SK-N-SH (cell line): Measurements from ENCODE around the gene HESX1.

Experiments used
- EP300 ChIP-seq, 2 experiments: IDR thresholded peaks; 2 replicates each; pipeline versions ENCODE4 v1.4.0 to v1.6.1; 2012; ENCODE audit warnings: borderline replicate concordance in 1 of 2, low read depth in 1 of 2, low read length in 1 of 2
- FOSL2 ChIP-seq: IDR thresholded peaks from 2 replicates; pipeline ENCODE4 v1.4.0; 2012; ENCODE audit warnings: low read depth, mild to moderate bottlenecking, moderate library complexity, borderline replicate concordance
- FOXM1 ChIP-seq: IDR thresholded peaks from 2 replicates; pipeline ENCODE4 v1.4.0; 2012; ENCODE audit warnings: low read depth, mild to moderate bottlenecking
- MAX ChIP-seq: IDR thresholded peaks from 2 replicates; pipeline ENCODE4 v1.4.0; 2012; ENCODE audit warnings: low read depth
- MXI1 ChIP-seq: IDR thresholded peaks from 2 replicates; pipeline ENCODE4 v1.6.1; 2012; ENCODE audit warnings: mild to moderate bottlenecking, low read depth, low read length, improper control_type of control experiment
- POLR2AphosphoS5 ChIP-seq: IDR thresholded peaks from 2 replicates; pipeline ENCODE4 v1.6.1; 2012; ENCODE audit warnings: low read depth, low read length
- RAD21 ChIP-seq: IDR thresholded peaks from 2 replicates; pipeline ENCODE4 v1.6.1; 2012; ENCODE audit warnings: mild to moderate bottlenecking, low read length
- REST ChIP-seq: IDR thresholded peaks from 2 replicates; pipeline ENCODE4 v1.6.1; 2012; ENCODE audit warnings: mild to moderate bottlenecking, low read depth, low read length, moderate library complexity
- SMC3 ChIP-seq: IDR thresholded peaks from 2 replicates; pipeline ENCODE4 v1.6.1; 2012; ENCODE audit warnings: low read depth, low read length, improper control_type of control experiment
- USF1 ChIP-seq: IDR thresholded peaks from 2 replicates; pipeline ENCODE4 v1.4.0; 2012; ENCODE audit warnings: low read depth, borderline replicate concordance
- USF2 ChIP-seq: fragments of 150-350 bp; IDR thresholded peaks from 2 replicates; pipeline ENCODE4 v1.6.1; 2017; ENCODE audit warnings: antibody characterized with exemption, low read length, low read depth, borderline replicate concordance
- YY1 ChIP-seq: IDR thresholded peaks from 2 replicates; pipeline ENCODE4 v1.4.0; 2012; ENCODE audit warnings: low read depth, mild to moderate bottlenecking
- TF ChIP-seq, protein P1 (sequence below): fragments of 200-600 bp; sonication (generic); IDR thresholded peaks from 2 replicates; pipeline ENCODE4 v1.6.1; 2017; ENCODE audit warnings: antibody characterized with exemption, mild to moderate bottlenecking, moderate library complexity
- TF ChIP-seq, protein P2 (sequence below): fragments of 150-350 bp; IDR thresholded peaks from 2 replicates; pipeline ENCODE4 v1.6.1; 2016; ENCODE audit warnings: mild to moderate bottlenecking, low read depth, low read length

DNA sequence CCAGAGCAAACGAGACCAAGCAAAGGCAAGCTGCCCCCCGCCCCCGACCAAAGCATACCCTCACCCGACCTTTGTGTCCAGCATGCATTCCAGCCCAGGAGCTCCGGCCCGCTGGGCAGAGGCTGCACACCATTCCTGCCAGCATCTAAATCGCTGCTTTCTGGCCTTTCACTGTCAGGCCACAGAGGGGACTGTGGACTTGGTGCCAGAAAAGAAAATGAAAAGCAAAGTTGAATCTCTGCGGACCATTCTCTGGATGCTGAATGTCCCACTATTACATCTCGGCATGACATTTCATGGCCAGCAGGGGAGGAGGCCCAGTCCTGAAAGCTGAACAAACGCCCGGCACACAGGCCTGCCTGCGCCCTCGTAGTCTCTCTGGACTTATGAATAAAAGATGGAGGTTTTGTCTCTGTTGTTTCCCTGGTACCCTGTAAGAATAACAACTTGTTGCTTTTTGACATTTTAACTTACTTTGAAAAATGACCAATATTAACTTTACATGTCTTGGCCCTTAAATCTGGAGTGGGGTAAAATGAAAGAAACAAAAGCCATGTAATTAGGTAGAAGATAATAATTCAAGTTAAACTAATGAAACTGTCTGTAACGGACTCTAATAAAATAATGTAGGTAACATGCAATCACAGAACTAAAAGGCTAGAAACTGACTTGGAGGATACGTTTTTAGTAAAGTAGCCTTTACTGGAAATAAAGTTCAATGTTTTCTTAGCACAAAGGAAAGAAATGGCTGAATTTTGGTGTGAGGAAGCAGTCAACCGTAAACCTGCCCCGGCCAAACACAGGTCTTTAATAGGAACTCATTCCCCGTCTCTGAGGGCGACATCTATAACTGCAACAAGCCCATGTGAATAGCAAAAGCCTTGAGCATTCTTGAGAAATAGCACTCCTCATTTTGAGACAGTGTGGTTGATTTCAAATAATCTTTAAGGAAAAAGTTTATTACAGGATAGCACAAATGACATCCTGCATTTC, 47.3 kb downstream of the HESX1 start:
- TF ChIP-seq, protein P1, sequence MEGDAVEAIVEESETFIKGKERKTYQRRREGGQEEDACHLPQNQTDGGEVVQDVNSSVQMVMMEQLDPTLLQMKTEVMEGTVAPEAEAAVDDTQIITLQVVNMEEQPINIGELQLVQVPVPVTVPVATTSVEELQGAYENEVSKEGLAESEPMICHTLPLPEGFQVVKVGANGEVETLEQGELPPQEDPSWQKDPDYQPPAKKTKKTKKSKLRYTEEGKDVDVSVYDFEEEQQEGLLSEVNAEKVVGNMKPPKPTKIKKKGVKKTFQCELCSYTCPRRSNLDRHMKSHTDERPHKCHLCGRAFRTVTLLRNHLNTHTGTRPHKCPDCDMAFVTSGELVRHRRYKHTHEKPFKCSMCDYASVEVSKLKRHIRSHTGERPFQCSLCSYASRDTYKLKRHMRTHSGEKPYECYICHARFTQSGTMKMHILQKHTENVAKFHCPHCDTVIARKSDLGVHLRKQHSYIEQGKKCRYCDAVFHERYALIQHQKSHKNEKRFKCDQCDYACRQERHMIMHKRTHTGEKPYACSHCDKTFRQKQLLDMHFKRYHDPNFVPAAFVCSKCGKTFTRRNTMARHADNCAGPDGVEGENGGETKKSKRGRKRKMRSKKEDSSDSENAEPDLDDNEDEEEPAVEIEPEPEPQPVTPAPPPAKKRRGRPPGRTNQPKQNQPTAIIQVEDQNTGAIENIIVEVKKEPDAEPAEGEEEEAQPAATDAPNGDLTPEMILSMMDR = peak; percentile 27; the same call in 1 of the 2 replicates
- TF ChIP-seq REST = no peak
- TF ChIP-seq POLR2AphosphoS5 = no peak
- TF ChIP-seq FOXM1 = no peak
- no peak for TF ChIP-seq USF2
- no peak for TF ChIP-seq YY1
- TF ChIP-seq FOSL2 = no peak
- TF ChIP-seq MAX = no peak
- TF ChIP-seq, protein P2, sequence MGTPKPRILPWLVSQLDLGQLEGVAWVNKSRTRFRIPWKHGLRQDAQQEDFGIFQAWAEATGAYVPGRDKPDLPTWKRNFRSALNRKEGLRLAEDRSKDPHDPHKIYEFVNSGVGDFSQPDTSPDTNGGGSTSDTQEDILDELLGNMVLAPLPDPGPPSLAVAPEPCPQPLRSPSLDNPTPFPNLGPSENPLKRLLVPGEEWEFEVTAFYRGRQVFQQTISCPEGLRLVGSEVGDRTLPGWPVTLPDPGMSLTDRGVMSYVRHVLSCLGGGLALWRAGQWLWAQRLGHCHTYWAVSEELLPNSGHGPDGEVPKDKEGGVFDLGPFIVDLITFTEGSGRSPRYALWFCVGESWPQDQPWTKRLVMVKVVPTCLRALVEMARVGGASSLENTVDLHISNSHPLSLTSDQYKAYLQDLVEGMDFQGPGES = no peak
- TF ChIP-seq RAD21 = no peak
- TF ChIP-seq USF1 = no peak
- no peak for TF ChIP-seq EP300 (IDR thresholded peaks at IDR 0.05; ENCODE audit: borderline replicate concordance in 1 of 2, low read depth in 1 of 2, low read length in 1 of 2)
- no peak for TF ChIP-seq SMC3
- no peak for TF ChIP-seq MXI1
